HG03575 (cell line): ENCODE measurements around the gene SNF8.

Source experiments
- ATAC-seq: cut with Tn5 transposase; IDR thresholded peaks from one replicate; pipeline ENCODE4 v1.9.1; 2021; ENCODE audit not compliant: unreplicated experiment, insufficient number of reproducible peaks, low FRiP score; ENCODE audit errors: extremely low read depth

Gene SNF8

GRCh38 chr17:48901241-48901640 lies 43.4 kb downstream of the SNF8 start:
- no peak for ATAC-seq

- no peak for ATAC-seq
These were observed 49.8 kb downstream of the SNF8 start for GRCh38 chr17:48894886-48895285.

- no peak for ATAC-seq
These were observed 50.8 kb downstream of the SNF8 start for GRCh38 chr17:48893646-48894508.

GRCh38 chr17:48892940-48893645 lies 51.5 kb downstream of the SNF8 start:
- ATAC-seq: peak; percentile 4

- ATAC-seq: no peak
These were observed 54.6 kb downstream of the SNF8 start for GRCh38 chr17:48890086-48890485.

GRCh38 chr17:48883171-48883570 lies 61.5 kb downstream of the SNF8 start:
- ATAC-seq: no peak

GRCh38 chr17:48882272-48882671 lies 62.4 kb downstream of the SNF8 start:
- no peak for ATAC-seq
